ENCODE results near the gene SLC17A1. TPM values are rescaled to one million over a fixed set of nuclear protein-coding genes. Genes with fewer than 3 reads are reported as not detected.

SLC17A1 gene
- total RNA-seq, 6 experiments from 2014 or later, result not detected

GRCh38 chr6:25866011-25866410 lies 34.2 kb upstream of the SLC17A1 start:
- no peak overlapping the region for H3K4me3 Mint-ChIP-seq
- no peaks in the 10 kb centered on the region; the same call in none of the 2 replicates for H3K9me3 Mint-ChIP-seq
- H3K36me3 Mint-ChIP-seq (ENCODE audit: low read depth), result no peaks in the 10 kb centered on the region
- H3K27me3 Mint-ChIP-seq (ENCODE audit: insufficient read depth), result no peaks in the 10 kb centered on the region
- no peaks in the 10 kb centered on the region for H3K4me1 Mint-ChIP-seq (ENCODE audit: low read depth)
- DNase-seq, result no peak
- TF ChIP-seq CTCF (IDR thresholded peaks at IDR 0.05), result no peak
- H3K27ac Mint-ChIP-seq, result no peak overlapping the region

GRCh38 chr6:25863360-25863759 lies 31.5 kb upstream of the SLC17A1 start:
- DNase-seq, result no peak
- H3K36me3 Mint-ChIP-seq (ENCODE audit: low read depth), result no peaks in the 10 kb centered on the region
- no peak overlapping the region for H3K27ac Mint-ChIP-seq
- TF ChIP-seq CTCF (IDR thresholded peaks at IDR 0.05), result no peak
- no peaks in the 10 kb centered on the region for H3K4me1 Mint-ChIP-seq (ENCODE audit: low read depth)
- no peak overlapping the region for H3K4me3 Mint-ChIP-seq
- H3K9me3 Mint-ChIP-seq, result peaks cover 2% of the 10 kb centered on the region
- H3K27me3 Mint-ChIP-seq (ENCODE audit: insufficient read depth), result peaks cover 2% of the 10 kb centered on the region; the same call in 1 of the 2 replicates

GRCh38 chr6:25862199-25862598 lies 30.3 kb upstream of the SLC17A1 start:
- Mint-ChIP-seq H3K27me3 (ENCODE audit: insufficient read depth) (peaks cover 2% of the 10 kb centered on the region; the same call in 1 of the 2 replicates), H3K36me3 (ENCODE audit: low read depth) (no peaks in the 10 kb centered on the region), H3K27ac (no peak overlapping the region), H3K4me1 (ENCODE audit: low read depth) (no peaks in the 10 kb centered on the region), H3K4me3 (no peak overlapping the region), H3K9me3 (peaks cover 10% of the 10 kb centered on the region)
- DNase-seq, result no peak
- no peak for TF ChIP-seq CTCF (IDR thresholded peaks at IDR 0.05)

- H3K36me3 Mint-ChIP-seq (ENCODE audit: low read depth), result no peaks in the 10 kb centered on the region
- no peak for DNase-seq
- H3K4me3 Mint-ChIP-seq, result no peak overlapping the region
- no peak overlapping the region for H3K27ac Mint-ChIP-seq
- no peaks in the 10 kb centered on the region; the same call in 1 of the 2 replicates for H3K27me3 Mint-ChIP-seq (ENCODE audit: insufficient read depth)
- H3K4me1 Mint-ChIP-seq (ENCODE audit: low read depth), result no peaks in the 10 kb centered on the region
- H3K9me3 Mint-ChIP-seq, result peaks cover 5% of the 10 kb centered on the region; the same call in 1 of the 2 replicates
- no peak for TF ChIP-seq CTCF (IDR thresholded peaks at IDR 0.05)
These were observed 20.9 kb upstream of the SLC17A1 start for GRCh38 chr6:25852756-25853155.

- Mint-ChIP-seq H3K4me1 (ENCODE audit: low read depth) (no peaks in the 10 kb centered on the region), H3K27me3 (ENCODE audit: insufficient read depth) (no peaks in the 10 kb centered on the region; the same call in 1 of the 2 replicates), H3K9me3 (no peaks in the 10 kb centered on the region; the same call in 1 of the 2 replicates), H3K36me3 (ENCODE audit: low read depth) (no peaks in the 10 kb centered on the region), H3K4me3 (no peak overlapping the region), H3K27ac (no peak overlapping the region)
- TF ChIP-seq CTCF (IDR thresholded peaks at IDR 0.05), result no peak
- no peak for DNase-seq
These were observed 20.1 kb upstream of the SLC17A1 start for GRCh38 chr6:25851961-25852360.

GRCh38 chr6:25844518-25844917 lies 12.7 kb upstream of the SLC17A1 start:
- H3K4me3 Mint-ChIP-seq, result no peak overlapping the region
- no peaks in the 10 kb centered on the region for H3K4me1 Mint-ChIP-seq (ENCODE audit: low read depth)
- no peaks in the 10 kb centered on the region for H3K27me3 Mint-ChIP-seq (ENCODE audit: insufficient read depth)
- H3K36me3 Mint-ChIP-seq (ENCODE audit: low read depth), result no peaks in the 10 kb centered on the region
- no peak for DNase-seq
- no peak for TF ChIP-seq CTCF (IDR thresholded peaks at IDR 0.05)
- no peak overlapping the region for H3K27ac Mint-ChIP-seq
- no peaks in the 10 kb centered on the region; the same call in none of the 2 replicates for H3K9me3 Mint-ChIP-seq
